Hematopoietic multipotent progenitor cell treated with erythropoietin and hydrocortisone succinate and interleukin-3 and kit ligand, for 4 days (in vitro differentiated cells): Measurements from ENCODE around the gene TRIM7.
A peak's percentile ranks its signal among the peaks of the same experiment; 100 is the strongest.
"Not testable (repeated sequence)": the region's sequence is repeated elsewhere in the genome, so short reads cannot be mapped to it uniquely, and the experiment has no call there.

ENCODE experiments used
- DNase-seq: peaks from one replicate; pipeline ENCODE4 v3.0.0-alpha.2; 2015

Gene TRIM7

GRCh38 chr5:181232593-181232992 is 27.6 kb upstream of the TRIM7 start:
- DNase-seq: no peak

DNA sequence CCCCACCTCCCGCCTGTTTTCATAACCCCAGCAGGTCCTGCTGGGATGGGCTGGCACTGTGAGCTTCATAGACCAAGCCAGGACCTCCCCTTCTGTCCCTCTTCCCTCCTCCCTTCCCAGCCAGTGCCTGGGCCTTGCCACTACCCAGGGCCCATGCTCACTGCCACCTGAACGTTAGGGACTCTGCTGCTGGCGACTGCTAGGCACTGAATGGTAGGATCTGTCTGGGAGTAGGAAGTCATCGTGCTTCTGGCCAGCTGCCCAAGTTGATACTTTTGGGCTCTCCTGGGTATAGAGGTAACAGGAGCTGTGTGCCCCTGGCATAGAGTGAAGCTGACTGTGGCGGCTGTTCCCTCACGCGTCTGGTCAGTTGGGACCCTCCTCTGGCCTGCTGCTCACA is 26.4 kb upstream of the TRIM7 start:
- no peak for DNase-seq

DNA sequence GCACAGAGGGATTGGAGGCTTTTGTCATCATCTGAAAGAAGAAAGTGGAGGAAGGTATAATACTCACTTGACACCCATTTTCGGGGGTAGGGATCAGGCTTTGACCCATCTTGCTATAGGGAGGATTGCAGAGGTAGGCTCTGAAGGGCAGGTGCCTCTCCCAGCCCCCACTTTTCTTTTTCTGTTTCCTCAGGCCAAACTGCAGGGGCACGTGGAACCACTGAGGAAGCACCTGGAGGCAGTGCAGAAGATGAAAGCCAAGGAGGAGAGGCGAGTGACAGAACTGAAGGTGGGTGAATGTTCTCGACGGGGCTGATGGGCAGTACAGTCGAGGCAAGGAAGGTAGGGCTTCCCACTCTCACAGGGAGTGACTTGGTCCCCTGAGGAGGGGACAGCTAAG is 25.6 kb upstream of the TRIM7 start:
- DNase-seq: no peak

- no peak for DNase-seq
Observed at GRCh38 chr5:181229996-181230395, 25.0 kb upstream of the TRIM7 start.

DNA sequence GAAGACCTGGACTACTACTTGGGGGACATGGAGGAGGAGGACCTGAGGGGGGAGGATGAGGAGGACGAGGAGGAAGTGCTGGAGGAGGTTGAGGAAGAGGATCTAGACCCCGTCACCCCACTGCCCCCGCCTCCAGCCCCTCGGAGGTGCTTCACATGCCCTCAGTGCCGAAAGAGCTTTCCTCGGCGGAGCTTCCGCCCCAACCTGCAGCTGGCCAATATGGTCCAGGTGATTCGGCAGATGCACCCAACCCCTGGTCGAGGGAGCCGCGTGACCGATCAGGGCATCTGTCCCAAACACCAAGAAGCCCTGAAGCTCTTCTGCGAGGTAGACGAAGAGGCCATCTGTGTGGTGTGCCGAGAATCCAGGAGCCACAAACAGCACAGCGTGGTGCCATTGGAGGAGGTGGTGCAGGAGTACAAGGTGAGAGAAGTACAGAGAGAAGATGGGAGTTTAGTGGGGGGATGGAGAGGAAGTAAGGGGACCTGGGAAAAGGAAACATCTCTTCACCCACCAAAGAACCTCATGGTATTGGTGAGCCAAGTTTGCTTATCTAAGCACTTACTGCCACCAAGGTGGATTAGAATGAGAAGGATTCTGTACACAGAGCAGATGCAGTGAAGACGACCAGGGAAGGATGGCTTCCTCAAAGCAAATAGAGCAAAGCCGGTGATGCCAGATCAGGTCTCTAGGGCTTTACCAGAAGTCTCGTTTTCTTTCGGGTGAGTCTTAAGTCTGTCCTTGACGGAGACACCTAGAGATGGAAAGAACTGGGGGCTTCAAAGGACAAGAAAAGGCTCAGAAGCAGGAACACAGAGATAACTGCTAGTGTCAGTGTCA is 19.6 kb upstream of the TRIM7 start:
- DNase-seq: no peak

DNA sequence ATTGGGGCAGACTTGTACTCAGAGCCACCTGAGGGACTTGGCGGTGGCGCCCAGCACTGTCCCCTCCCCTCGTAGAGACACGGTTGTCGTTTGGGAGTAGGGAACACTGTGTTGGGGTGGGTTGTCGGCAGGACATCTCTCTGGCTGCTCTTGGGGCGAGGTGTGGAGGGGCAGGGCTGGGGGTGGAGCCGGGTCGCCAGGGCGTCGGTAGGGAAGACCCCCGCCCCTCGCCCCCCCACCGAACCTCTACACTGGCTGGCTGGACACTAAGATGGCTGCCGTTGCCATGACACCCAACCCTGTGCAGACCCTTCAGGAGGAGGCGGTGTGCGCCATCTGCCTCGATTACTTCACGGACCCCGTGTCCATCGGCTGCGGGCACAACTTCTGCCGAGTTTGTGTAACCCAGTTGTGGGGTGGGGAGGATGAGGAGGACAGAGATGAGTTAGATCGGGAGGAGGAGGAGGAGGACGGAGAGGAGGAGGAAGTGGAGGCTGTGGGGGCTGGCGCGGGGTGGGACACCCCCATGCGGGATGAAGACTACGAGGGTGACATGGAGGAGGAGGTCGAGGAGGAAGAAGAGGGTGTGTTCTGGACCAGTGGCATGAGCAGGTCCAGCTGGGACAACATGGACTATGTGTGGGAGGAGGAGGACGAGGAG is 18.9 kb upstream of the TRIM7 start:
- DNase-seq: peak; percentile 78

DNA sequence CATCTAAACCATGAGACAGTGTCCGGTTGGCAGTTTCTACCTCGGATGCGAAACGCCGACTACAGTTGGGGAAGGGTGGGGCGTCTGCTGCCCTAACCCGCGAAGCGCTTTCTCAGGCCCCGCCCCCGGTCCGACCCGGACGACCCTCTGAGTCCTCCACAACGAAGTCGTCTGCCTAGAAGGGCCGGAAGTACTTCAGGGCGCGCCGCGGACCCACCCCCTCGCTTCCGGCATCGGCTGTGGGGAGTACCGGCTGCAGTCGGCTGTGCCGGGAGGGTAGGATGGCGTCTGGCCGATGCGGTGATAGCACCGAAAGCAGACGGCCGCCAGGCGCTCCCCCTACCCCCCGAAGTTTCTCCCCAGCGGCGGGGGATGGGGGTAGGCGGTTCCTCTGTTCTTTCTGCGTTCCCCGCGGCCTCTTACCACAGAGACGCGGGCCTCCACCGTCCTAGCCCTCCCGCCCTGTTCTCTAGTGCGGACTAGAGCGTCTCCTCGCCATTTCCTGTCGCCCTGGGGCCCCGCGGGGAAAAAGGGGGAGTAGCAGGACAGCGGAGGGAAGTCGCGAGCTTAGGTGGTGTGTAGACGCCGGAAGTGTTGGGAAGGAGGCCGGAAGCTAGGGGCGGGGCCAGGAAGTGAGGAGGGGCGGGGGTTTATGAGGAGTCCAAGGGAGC is 18.2 kb upstream of the TRIM7 start, which contains the start of gene TRIM41:
Gene TRIM41, plus strand, starts transcription at position 224 of the 671 bp plus-strand sequence. CDS start 719 bp downstream, outside the sequence.
- peak; percentile 100 for DNase-seq

DNA sequence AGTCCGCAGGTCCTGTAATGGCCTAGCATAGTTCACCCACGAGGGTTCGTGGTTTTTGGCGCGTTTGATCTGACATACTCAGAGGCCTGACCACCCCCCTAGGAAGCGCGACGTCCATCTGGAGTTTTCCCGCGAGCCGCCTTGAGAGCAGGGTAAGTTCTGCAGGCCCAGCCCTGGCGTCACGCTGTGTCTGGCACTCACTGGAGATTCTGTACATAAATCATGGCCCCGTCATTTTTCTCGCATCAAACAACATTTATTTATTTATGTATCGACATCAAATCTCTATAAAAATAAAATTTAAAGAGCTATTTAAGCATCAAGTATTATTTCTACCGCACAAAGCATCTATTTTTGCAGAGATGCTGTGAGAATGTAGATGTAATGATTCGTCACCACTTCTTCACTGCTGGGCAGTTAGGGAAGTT is 17.6 kb upstream of the TRIM7 start:
- DNase-seq: no peak

- DNase-seq: peak; percentile 97
Observed at GRCh38 chr5:181221792-181222629, 17.0 kb upstream of the TRIM7 start.

DNA sequence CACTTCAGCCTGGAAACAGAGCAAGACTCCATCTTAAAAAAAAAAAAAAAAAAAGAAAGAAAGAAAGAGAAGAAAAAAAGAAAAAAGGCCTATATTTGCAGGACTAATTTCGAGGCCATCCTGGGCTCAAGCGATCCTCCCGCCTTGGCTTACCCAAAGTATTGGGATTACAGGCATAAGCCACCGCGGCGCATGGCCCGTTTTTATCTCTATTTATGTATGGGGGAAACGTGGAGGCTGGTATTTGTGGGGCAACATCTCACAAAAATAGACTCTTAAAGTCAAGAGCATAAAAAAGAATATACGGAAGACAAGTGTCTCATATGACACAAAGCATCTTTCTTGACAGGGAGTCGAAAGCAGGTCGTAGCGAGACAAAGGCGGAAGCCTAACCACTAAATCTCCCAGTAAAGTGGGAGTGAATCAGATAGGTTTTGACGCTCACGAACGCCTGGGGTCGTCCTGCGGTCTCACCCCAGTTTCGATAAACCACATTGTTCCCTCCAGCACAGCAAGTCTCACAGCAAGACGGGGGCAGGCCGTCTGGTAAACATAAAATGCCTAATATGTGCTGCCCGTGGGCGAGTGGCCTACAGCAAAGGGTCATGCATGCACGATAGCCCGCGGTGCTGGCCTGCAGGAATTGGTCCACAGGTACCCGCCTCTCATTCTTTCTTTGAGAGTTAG is 16.3 kb upstream of the TRIM7 start:
- no peak for DNase-seq

- no peak for DNase-seq
Observed at GRCh38 chr5:181220178-181220515, 15.2 kb upstream of the TRIM7 start.

DNA sequence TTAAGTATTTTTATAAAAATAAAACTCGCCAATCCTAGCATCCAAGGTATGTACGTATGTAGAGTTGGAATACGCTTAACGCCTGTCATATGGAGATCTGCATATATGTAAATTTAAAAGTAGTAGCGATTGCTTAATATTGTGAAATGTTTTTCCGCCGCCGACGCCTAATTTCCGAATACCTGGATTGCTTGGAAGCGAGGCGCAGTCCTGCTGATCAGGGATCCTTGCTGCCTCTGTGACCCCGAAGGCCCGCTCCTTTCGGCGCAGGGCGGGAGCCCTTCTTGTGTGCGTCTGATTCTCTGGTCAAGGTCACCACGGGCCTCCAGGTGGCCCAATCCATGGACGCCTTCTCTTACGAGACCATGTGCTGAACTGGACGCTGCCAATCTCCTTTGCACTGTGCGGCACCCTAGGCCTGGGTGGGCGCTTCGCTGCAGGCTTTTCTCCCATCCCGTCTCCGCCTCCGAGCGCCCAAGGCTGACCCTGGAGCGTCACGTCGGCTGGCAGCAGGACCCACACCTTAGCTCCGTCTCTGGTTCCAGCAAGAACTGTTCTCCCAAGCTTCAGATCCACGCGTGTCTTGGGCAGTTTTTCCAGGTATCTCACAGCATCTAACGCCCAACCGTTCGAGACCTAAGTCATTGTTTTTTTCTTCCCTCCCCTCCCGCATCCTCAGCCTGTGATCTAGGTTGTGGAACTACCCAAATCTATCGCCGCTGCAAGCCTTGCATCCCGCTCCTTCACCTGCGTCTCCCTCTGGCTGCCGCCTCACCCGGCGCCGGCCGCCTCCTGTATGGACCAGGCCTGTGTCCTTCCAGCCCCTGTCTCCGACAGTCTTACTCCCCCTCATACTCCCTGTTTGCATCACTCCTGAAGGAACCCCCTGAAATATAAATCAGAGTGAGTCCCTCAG is 14.5 kb upstream of the TRIM7 start:
- DNase-seq: no peak

- DNase-seq: no peak
Observed at GRCh38 chr5:181218795-181219124, 13.8 kb upstream of the TRIM7 start.

DNA sequence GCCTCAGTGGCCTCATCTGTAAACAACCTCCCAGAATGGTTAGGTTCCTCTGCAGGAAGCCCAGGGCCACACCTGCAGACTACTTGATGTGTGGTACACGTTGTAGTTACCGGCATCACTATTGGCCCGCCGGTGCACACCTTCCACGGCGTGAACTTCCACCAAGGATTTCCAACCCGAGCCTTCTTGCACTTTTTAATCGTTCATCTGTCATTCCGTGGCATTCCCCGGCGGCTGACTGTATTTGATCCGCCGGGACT is 12.7 kb upstream of the TRIM7 start:
- no peak for DNase-seq

DNA sequence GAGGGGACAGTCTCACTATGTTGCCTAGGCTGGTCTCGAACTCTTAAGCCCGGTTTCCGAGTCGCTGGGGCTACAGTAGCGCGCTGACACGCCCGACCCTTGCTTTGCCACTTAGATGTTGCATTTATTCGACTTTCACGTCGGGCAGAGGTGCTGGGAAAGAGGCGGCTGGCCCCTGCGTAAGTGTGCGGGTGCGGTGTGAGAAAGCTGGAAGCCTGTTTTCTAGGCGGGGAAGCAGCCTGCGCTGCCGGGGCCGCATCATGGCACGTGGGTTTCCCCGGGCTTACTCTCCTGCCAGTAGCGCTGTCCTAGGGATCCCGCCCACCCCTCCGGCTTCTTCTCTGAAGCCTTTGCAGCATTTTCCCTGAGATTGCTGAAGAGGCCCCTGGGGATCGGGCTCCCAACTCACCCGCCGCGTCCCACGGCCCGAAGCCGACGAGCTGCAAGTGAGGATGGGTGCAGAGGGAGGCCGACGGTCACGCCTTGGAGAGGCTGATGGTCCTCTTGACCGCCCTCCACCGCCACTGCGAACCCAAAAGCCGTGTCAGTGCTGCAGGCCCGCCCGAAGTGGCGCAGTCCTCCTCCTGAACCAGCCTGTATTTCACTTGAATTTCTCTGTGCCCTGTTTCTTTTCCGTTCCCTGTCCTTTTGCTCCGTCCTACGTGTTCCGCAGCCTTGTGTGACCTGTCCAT is 12.3 kb upstream of the TRIM7 start:
- peak; percentile 82 for DNase-seq

DNA sequence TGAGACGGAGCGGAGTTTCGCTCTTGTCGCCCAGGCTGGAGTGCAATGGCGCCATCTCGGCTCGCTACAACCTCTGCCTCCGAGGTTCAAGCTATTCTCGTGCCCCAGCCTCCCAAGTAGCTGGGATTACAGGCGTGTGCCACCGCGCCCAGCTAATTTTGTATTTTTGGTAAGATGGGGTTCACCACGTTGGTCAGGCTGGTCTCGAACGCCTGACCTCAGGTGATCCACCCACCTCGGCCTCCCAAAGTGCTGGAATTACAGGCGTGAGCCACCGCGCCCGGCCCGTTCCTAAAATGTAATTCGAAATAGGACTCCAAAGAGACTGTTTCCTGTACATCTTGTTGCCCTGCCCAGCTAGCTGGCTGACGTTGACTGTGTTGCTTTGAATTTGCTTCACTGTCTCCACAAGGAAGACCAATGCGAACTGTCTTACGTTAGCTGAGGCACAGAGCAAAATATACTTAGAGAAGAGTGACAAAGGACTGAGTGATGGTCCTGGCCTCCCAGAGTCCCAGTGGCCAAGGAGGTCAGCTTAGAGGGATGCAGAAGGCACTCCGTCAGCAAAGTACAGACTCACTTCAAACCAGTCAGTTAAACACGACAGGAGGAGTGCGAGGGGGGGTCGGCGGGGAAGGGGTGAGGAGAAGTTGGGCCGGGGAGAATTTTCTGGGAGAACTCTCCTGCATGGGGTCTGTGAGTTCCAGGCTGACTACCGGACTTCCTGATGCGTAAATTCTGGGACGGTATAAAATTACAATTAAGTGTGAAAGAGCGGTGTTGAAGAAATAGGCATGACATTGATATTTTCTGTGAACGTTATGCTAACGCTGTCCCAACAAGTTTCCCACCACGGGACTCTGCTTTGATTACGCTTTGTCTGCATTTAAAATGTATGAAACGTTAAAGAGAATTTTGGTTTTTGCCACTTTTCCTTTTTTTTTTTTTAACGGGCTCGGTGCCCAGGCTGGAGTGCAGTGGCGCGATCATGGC is 11.3 kb upstream of the TRIM7 start:
- DNase-seq: peak; percentile 66

GRCh38 chr5:181214249-181214648 is 9.3 kb upstream of the TRIM7 start:
- not testable (repeated sequence) for DNase-seq

DNA sequence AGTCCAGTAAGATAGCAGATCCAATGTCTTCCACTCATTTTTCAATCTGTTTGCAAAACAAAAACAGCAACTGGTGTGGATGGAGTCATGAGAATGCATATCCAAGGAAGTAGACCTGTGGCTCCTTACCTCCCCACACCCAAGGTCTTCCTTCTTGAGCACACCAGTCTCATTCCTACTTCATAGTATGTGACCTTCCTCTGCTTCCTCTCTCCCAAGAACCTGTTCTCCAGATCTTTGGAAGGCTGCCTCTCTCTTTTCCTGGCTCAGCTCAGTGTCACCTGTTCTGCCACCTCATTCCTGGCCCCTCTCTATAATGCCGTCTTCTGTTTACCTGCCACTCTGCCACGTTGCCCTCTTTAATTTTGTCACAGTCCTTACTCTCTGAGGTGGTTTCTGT is 7.9 kb upstream of the TRIM7 start:
- DNase-seq: no peak

GRCh38 chr5:181212080-181212479 is 7.1 kb upstream of the TRIM7 start:
- no peak for DNase-seq

GRCh38 chr5:181211208-181211607 is 6.2 kb upstream of the TRIM7 start:
- DNase-seq: peak; percentile 27
